Activated CD4-positive, CD25-positive, alpha-beta regulatory T cell treated with anti-CD3 and anti-CD28 coated beads, Interleukin-2, amount 50 U/mL, for 16 hours (primary cell): ENCODE results near the gene CALM1.

Source experiments
- DNase-seq: peaks from one replicate; pipeline ENCODE4 v3.0.0-alpha.2; 2020; ENCODE audit warnings: low read depth, low spot score

CALM1 gene

DNA sequence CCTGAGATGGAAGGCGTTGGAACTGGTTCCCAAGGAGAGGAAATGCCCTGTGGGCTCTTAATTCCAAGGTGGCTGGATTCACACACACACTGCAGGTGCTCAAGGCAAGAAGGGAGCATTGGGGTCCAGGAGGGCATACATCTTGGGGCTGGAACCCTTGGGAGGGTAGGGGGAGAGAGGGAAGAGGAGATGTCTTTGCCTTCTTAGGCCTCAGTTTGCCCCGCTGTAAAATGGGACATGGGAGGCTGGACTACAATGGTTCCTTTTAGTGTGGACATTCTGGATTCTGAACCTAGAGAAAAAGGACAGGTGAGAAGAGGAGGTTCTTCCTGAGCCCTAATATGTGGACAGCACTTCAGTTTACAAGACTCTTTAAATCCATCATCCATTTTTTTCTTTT, 43.8 kb downstream of the CALM1 start:
- DNase-seq = no peak

DNA sequence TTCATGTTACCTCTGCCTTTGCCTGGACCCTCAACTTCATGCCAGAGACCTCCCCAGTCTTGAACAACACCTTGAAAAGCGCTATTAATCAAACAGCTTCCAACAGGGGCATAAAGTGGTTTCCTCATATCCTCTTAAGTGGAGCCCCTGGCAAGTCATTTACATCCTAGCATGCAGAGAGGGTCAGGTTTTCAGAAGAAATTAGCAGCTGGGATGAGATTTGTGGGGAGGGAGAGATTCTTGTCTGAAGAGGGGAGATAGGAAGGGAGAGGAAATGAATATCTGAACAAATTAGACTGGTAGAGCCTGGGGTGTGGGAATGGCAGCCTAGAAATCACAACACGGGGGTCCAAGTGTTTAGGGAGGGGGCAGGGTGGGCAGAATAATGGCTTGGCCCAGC, 45.6 kb downstream of the CALM1 start:
- DNase-seq = no peak

DNA sequence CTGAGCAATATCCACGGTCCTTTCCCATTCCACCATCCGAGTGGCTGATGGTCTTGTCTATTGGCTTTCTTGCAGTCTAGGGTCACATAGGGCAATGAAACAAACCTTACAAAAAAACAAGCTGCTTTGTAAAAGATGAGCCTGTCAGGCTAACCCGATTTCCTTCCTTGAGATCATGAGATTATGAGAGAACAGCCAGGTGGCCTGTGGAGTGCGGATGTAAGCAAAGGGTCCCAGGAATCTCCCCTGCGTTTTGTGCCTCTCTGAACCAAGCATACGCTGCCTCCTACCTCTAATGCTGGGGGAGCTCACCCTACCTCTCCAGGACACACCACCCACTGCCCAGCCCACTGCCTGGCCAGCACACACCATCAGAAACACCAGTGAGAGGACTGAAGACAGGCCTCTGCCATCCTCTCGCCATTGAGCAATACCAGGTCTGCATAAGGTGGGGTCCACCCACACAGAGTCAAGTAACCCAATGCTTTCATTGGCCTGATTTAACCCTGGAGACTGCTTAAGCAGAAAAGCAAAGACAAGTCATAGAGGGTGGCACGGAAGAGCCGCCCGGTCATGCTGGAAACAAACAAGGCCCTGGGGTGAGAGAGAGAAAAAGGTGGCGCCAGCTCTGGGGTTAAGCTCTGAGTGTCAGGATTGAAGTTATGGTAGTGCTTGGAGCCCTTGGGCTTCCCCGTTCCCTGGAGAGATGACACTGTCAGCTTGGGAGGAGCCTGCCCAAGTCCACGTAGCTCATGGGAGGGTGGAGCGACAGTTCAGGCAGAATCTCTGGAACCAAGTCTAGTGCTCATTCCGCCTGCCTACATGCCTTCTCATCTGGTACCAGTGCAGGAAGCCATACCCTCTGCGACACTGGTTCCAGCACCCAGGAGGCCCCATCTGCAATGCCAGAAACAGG, 46.6 kb downstream of the CALM1 start:
- no peak for DNase-seq

DNA sequence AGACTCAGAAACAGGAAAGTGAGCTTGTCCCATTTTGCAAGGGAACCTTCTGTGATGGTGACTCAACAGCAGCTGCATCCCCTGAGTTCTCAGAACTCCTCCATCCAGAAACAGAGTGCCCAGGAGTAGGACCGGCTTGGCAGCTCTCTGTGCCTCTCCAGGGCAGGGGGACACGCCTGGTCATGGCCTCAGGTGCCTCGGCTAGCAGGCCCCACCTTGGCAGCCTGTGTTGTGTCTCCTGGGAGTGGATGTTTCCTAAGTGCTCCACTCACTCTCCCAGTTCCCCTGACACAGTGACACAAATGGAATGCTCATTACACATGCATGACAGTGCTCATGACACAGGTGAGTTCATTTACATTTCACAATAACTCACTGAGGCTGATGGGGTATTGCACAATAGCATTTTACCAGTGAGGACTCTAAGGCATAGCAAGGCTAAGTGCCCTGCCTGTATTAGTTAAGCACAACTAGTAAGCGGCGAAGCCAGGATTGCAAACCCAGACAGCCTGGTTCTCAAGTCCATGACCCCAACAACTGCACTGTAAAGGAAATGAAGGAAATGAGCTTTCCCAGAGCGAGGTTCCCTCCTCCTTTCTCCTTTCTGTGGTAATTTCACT, 47.4 kb downstream of the CALM1 start:
- DNase-seq = no peak

DNA sequence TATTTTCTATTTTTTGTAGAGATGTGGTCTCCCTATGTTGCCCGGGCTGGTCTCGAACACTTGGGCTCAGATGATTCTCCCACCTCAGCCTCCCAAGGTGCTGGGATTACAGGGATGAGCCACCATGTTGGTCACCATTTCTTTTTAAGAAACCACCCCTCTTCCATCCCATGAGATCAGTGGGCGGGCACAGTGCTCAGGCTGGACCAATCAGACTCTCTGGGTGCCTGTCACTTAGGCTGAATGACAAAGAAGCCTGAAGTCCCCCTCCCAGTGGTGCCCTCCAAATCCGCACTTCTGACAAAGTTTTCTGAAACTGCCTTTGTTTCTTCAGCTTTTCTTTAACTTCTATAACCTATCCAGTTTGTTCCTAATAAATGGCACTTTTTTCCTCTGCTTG, 48.2 kb downstream of the CALM1 start:
- no peak for DNase-seq

DNA sequence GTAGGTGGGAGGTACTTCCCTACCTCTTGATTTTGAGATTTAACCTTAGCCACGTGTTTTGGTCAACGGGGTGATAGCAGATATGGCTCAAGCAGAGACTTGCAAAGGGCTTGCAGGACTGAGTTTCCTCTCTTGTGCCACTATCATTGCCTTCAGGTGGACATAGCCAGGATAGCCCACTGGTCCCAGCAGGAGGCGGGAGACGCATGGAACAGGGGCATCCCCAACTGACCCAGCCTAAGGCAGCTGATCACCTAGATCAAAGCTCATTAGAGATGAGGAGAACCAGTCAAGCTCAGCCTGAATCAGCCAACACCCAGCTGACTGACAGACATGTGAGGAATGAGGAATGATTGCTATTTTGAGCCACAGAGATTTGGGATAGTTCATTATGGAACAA, 49.6 kb downstream of the CALM1 start:
- DNase-seq = no peak

DNA sequence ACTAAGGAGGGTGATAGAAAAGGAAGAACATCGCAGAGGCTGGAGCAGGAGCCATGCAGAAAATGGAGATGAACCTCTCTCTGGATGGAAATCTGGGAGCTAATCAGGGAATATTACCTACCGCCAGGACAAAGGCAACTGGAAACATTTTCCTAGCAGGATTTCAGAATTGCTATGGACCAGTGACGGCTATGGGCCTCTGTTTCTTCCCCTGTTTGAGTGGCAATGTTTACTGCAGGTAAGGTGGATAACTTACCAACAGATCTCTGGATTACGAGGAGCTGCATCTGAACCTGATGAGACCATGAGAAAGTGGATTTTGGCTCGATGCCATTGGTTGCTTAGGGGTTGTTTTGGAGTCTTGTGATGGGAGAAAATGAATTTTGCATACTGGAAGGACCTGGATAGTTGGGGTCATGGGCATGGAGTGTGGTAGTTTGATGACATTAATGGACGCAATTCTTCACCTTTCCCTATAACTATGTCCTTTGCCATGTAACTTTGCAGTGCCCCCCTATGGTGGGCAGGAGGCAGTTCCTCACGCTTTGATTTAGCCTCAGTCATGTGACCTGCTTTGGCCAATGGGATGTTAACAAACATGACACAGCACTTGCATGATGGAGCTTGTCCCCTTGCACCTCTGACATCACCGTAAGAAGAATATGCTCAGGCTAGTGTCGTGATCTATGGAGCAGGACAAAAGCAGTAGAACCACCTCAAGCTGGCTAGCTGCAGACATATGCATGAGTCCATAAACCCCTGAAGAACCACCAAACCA, 51.1 kb downstream of the CALM1 start:
- no peak for DNase-seq

DNA sequence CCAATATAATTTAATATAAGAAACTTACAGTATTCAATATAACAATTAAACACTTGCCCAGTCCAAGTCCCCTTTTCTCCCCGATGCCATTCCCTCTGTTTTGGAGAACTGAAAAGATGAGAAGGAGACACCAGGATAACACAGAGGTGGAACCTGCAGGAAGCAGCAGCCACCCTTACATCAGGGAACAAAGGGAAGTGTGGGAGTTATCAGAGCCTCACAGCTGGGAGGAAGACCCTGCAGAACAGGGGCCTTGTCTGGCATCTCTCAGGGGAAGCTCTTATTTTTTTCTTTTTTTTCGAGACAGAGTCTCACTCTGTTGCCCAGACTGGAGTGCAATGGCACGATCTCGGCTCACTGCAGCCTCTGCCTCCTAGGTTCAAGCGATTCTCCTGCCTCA, 52.6 kb downstream of the CALM1 start:
- no peak for DNase-seq

DNA sequence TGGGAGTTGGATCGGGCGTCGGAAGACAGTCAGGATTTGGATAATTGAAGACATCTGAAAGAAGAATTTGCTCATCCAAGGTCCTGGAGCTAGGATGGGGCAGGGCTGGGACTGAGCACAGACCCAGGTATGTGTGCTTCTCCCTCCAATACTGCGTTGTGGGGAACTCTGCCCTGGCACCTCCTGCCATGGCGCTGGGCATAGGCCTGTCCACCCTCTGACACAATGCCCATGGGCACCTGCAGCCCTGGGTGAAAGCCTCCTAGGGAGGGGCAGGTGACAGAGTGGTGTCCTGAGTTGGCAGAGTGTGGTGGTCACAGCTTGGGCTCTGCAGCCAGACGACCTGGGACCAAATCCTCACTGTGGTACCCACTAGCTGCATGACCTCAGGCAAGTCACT, 53.3 kb downstream of the CALM1 start:
- no peak for DNase-seq

DNA sequence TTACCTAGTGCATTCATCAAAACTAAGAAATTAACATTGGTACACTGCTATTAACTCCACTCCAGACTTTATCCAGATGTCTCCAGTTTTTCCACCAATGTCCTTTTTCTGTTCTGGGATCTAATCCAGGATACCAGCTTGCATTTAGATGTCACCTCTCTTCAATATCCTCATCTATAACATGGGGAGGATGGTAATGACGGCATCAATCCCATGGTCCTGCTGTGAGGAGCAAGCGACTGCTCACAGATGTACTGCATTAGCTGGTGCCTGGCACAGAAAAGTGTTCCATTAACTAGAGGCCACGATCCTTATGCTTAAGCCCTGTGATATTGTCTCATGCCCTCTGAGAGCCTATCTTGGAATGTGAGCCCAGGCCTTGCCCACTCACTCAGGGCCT, 53.8 kb downstream of the CALM1 start:
- DNase-seq = no peak

DNA sequence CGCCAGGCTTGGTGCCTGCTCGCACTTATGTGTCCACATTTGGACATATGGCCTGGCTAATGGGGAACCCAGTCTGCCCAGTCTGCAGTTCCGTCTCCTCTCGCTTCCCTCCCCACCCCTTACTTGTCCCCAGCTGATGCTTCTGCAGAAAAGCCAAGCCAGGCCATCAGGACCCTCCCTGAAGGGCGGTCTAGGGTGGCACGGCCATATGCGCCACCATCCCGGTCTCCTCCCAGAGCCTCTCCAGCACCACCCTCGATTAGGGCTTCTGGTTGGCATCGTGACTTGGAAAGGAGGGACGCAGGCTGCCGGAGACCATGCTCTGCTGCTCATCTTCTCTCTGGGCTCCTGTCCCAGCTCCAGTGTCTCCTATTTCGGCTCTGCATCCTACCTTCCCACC, 54.6 kb downstream of the CALM1 start:
- DNase-seq = no peak

DNA sequence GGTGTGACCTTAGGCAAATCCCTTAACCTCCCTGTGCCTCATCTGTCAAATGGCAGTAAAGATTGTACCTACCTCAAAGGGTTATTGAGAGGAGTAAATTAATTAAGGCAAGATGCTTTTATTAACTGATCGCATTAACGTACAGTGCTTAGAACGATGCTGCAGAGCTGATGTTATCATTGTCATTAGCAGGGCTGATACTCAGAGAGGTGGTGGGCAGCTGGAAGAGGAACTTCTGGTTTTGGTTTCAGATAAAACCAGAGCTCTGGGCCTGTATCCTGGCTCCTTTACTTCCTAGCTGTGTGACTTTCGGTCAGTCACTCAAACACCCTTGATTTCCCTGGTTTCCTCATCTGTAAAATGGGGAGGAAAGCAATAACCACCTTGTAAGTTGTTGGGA, 55.1 kb downstream of the CALM1 start:
- no peak for DNase-seq

DNA sequence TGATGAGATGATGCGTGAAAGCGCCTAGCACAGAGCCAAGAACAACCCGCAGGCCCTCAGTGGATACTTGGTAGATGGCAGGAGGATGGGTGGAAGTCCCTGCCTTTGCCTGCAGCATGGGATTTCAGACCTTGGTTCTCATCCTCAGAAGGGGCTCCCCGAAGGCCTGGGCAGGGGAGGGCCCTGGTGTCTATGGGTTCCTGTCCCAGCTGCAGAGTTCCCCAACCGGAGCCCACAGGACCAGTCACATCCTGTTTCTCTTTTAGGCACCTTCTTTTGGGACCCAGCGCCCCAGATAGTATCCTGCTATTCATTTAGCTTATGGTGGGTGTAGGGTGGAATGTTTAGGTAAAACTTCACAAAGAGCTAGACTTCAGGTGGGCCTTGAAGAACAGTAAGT, 55.5 kb downstream of the CALM1 start:
- DNase-seq = no peak

DNA sequence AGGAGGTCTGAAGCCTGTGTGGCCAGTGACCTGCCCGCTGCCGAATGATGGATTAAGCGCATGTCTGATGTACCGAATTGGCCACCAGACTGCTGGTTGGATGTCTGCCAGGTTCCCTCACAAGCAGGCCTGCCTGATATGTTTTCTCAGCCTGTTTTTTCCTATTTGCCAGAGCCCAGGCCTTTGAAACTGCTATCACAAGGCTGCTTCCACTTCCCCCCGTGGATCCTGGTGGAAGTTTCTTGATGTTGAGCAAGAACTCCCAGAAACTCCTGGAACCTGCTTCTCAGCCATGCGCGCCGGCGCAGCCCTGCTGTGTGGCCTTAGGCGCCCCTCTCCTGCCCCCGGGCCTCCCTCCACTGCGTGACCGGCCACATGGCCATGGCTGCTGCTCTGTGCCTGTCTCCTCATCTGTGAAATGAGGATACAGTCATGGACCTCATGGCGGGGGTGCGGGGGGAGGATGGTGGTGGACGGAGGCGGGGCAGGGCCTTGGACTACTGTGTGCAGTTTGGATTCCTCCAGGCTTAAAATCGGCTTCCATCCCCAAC, 56.6 kb downstream of the CALM1 start:
- DNase-seq = no peak

DNA sequence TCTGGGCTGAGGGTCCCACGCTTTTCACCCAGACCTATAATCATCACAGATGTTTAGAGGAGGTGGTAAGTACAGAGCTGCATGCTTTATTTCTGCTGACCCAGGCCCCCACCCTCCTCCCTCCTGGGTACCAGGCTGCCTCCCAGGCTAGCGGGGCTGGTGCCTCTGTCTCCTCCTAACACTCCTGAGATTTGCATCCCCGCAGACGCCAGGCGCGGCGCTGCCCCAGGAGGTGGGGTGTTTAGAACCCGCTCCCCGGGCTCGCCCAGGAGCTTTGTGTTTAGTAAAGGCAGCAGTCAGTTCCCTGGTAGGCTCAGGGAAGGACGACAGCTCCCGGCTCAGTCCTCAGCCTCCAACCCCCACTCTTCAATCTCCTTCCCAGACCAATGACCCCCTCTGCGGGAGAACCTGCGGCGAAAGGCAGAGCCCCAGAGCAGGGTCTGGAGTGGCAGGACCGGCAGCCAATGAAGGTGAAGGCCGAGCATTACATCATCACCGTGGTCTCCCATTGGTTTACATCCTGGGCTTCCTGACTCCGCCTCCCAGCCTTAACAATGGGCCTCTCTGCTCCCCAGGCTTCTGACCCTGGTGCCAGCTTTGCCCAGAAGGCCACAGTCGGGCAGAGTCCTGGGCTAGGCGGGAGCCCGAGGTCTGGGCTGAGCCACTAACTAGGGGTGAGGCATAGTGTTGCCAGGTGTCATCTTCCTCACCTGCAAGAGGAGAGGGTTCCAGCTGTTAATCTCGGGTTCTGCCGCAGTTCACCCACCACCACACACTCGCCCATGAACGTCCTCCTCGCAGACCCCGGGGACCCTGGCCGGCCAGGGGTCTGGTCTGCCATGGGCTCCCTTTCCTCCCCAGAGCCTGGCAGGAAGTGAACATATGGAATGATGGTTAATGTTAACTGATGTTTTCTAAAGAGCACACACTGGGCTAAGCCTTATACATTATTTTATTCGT, 57.5 kb downstream of the CALM1 start:
- DNase-seq = no peak

DNA sequence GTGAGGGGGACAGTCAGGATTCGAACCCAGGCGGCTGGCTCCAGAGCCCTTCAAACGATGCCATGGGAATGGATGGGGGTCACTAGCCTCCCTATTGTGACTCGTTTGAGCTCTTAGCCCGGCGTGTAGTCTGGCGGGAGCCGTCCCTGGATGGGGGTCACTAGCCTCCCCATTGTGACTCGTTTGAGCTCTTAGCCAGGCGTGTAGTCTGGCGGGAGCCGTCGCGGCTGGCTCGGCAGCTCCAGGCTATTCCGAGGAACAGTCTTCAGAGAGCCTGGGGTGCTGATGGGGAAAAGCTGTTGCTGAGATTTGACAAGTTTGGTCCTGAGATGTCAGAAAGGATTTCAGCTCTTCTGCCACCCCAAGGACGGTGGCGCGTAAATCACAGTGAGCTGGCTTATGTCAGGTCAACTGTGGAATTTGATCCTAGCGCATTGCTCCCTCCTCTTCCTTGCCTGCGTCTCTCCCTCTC, 58.3 kb downstream of the CALM1 start:
- DNase-seq = no peak

DNA sequence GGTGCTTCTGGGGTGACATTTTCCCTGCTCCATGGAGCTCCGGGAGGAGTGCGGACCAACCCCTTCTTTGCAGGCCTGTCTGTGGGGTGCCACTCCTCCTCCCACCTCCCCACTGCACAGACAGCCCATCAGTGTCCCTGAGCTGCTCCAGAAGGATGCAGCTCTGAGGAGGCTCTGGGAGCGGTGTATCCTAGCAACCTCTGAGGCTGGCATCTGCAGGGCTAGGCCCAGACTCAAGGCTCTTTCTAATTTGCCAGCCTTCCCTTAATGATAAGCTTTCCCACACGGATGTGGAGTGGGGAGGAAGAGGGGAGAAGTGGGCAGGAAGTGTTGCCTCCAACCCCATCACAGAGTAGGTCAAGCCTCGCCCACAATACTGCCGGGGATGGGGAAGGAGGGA, 59.7 kb downstream of the CALM1 start:
- no peak for DNase-seq

DNA sequence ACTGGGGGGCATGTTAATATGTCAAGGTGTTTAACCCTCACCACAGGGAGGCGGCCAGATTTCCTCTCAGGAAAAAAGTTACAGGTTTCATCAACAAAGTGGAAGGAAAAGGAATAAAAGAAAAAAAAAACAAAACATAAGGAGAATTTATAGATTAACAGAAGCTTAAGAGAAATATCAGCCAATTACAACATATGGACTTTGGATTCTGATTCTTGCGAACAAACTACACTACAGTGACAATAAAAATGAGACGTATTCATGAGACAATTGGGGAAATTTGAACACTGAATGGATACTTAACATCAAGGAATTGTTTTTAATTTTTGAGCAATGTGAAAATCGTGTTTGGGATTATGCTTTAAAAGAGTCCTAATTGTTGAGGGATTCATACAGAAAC, 60.4 kb downstream of the CALM1 start:
- no peak for DNase-seq
